Fibroblast of lung (primary cell): ENCODE data around the gene SLC66A1. TPM values are rescaled to one million over a fixed set of nuclear protein-coding genes. Genes with fewer than 3 reads are reported as not detected.
A peak's percentile ranks its signal among the peaks of the same experiment; 100 is the strongest.
"Not testable (repeated sequence)": the region's sequence is repeated elsewhere in the genome, so short reads cannot be mapped to it uniquely, and the experiment has no call there.

Experiments
- DNase-seq, 2 donors: peaks; one replicate each; pipeline versions ENCODE4 v3.0.0 to v3.0.0-alpha.2; 2010; ENCODE audit warnings: low read depth in 2 of 2
- H2AFZ ChIP-seq: 2 replicates; pipeline ENCODE4 v1.5.1; 2012; ENCODE audit warnings: low read length, control low read depth, inconsistent platforms
- H3K27ac ChIP-seq: 2 replicates; pipeline ENCODE4 v1.5.1; 2011; ENCODE audit warnings: low read length, control low read depth; ENCODE audit not compliant: insufficient read depth
- H3K27me3 ChIP-seq: 2 replicates; pipeline ENCODE4 v1.5.1; 2011; ENCODE audit warnings: mild to moderate bottlenecking, low read length; ENCODE audit not compliant: control insufficient read depth, insufficient read depth
- H3K36me3 ChIP-seq: 2 replicates; pipeline ENCODE4 v1.5.1; 2011; ENCODE audit warnings: low read length; ENCODE audit not compliant: control insufficient read depth, insufficient read depth
- H3K4me1 ChIP-seq: 2 replicates; pipeline ENCODE4 v1.5.1; 2011; ENCODE audit warnings: low read length; ENCODE audit not compliant: control insufficient read depth, insufficient read depth; ENCODE audit errors: extremely low read depth
- H3K4me2 ChIP-seq: 2 replicates; pipeline ENCODE4 v1.5.1; 2011; ENCODE audit warnings: low read length, control low read depth; ENCODE audit not compliant: insufficient read depth; ENCODE audit errors: extremely low read depth
- H3K4me3 ChIP-seq, 4 experiments: fragments of 200-600 bp in 1 of 4; sonication (generic) in 1 of 4; replicated peaks in 1 of 4; 2 replicates each; pipeline ENCODE4 v1.5.1; 2011 to 2016; ENCODE audit warnings: low read length in 4 of 4, low read depth in 3 of 4, mild to moderate bottlenecking in 3 of 4, control low read depth in 2 of 4, inconsistent platforms in 1 of 4, mixed read lengths in 1 of 4; ENCODE audit not compliant: insufficient read depth in 1 of 4; ENCODE audit errors: control extremely low read depth in 1 of 4
- H3K79me2 ChIP-seq: 2 replicates; pipeline ENCODE4 v1.5.1; 2012; ENCODE audit warnings: mild to moderate bottlenecking, low read length, inconsistent platforms; ENCODE audit not compliant: control insufficient read depth, insufficient read depth
- H3K9ac ChIP-seq: 2 replicates; pipeline ENCODE4 v1.5.1; 2011; ENCODE audit warnings: mild to moderate bottlenecking, low read length, control low read depth; ENCODE audit not compliant: insufficient read depth
- H3K9me3 ChIP-seq: 2 replicates; pipeline ENCODE4 v1.5.1; 2012; ENCODE audit warnings: low read depth, low read length; ENCODE audit not compliant: control insufficient read depth, insufficient read depth
- H4K20me1 ChIP-seq: 2 replicates; pipeline ENCODE4 v1.5.1; 2011; ENCODE audit warnings: low read length; ENCODE audit not compliant: control insufficient read depth, insufficient read depth; ENCODE audit errors: extremely low read depth
- EZH2 ChIP-seq: IDR thresholded peaks from 2 replicates; pipeline ENCODE4 v1.5.1; 2012; ENCODE audit warnings: low read length, control low read depth, mild to moderate bottlenecking; ENCODE audit errors: missing control alignments
- polyA plus RNA-seq, 2 donors: library from polyadenylated mRNA; depleted of rRNA in 1 of 2; stranded (reverse) in 1 of 2; unstranded in 1 of 2; fragments of >200 nt; gene quantifications; 2 replicates each; pipeline ENCODE4 v1.2.1, GENCODE V29; 2011 to 2012; ENCODE audit warnings: missing spikeins in 1 of 2
- total RNA-seq: library from RNA; depleted of rRNA; stranded (reverse); fragments of >200 nt; gene quantifications from 2 replicates; pipeline ENCODE4 v1.2.1, GENCODE V29; 2014
- TF ChIP-seq, protein P1 (sequence below), 2 donors: IDR thresholded peaks in 1 of 2; conservative IDR thresholded peaks in 1 of 2; 1 replicate in 1 of 2; 2 replicates in 1 of 2; pipeline ENCODE4 v1.5.1; 2011 to 2012; ENCODE audit warnings: low read length in 2 of 2, control low read depth in 1 of 2, inconsistent platforms in 1 of 2, low read depth in 1 of 2, mild to moderate bottlenecking in 1 of 2

SLC66A1 gene
- total and polyA plus RNA-seq, 2 donors (not counting 1 experiment from before 2014, with no cell fraction given) = 7.1 to 18.3 TPM

DNA sequence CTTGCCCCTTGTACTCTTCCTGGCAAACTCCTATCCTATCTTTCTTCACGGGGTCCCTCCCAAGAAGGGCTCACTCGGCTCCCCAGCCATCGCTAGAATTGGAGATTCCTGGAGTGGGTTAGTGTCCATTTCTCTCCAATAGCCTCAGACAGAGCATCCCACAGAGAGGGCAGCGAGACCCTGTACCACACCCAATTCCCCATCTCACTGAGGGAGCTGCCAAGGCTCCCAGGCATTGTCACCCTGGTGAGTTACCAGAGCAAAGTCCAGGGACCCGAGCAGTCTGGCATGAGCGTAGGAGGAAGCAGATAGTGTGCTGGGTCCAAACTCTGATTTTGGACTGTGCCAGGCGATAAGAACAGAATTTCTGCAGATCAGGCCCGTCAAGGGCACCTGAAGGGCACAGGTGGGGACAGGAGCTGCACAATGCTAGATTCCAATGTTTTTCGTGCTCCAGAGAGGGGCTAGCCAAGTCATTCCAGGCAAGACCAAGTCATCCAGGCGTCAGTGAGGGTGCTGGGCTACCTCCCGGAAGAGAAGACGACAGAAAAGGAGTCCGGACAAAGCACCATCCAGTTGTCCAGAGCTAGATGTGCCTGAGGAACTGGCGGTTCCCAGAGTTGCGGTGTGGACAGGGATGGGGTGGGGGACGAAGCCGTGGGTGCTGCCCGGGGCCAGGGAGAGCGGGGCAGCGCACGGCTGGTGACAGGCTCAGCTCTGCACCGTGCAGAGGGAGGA is 38.9 kb upstream of the SLC66A1 start:
- Histone ChIP-seq H4K20me1 (no peaks in the 10 kb centered on the region), H3K27me3 (no peaks in the 10 kb centered on the region), H3K4me3 (no peak overlapping the region), H3K9ac (no peak overlapping the region), H3K27ac (no peak overlapping the region), H3K4me1 (no peaks in the 10 kb centered on the region), H3K9me3 (no peaks in the 10 kb centered on the region), H3K36me3 (no peaks in the 10 kb centered on the region), H3K79me2 (no peaks in the 10 kb centered on the region), H3K4me2 (no peak overlapping the region), H2AFZ (no peak overlapping the region)
- no peak for DNase-seq
- TF ChIP-seq EZH2 = no peak
- TF ChIP-seq, protein P1, sequence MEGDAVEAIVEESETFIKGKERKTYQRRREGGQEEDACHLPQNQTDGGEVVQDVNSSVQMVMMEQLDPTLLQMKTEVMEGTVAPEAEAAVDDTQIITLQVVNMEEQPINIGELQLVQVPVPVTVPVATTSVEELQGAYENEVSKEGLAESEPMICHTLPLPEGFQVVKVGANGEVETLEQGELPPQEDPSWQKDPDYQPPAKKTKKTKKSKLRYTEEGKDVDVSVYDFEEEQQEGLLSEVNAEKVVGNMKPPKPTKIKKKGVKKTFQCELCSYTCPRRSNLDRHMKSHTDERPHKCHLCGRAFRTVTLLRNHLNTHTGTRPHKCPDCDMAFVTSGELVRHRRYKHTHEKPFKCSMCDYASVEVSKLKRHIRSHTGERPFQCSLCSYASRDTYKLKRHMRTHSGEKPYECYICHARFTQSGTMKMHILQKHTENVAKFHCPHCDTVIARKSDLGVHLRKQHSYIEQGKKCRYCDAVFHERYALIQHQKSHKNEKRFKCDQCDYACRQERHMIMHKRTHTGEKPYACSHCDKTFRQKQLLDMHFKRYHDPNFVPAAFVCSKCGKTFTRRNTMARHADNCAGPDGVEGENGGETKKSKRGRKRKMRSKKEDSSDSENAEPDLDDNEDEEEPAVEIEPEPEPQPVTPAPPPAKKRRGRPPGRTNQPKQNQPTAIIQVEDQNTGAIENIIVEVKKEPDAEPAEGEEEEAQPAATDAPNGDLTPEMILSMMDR (conservative IDR thresholded peaks at IDR 0.05 in 1 of 2, IDR thresholded peaks at IDR 0.05 in 1 of 2; ENCODE audit: low read depth in 1 of 2, low read length in 2 of 2) = no peak

DNA sequence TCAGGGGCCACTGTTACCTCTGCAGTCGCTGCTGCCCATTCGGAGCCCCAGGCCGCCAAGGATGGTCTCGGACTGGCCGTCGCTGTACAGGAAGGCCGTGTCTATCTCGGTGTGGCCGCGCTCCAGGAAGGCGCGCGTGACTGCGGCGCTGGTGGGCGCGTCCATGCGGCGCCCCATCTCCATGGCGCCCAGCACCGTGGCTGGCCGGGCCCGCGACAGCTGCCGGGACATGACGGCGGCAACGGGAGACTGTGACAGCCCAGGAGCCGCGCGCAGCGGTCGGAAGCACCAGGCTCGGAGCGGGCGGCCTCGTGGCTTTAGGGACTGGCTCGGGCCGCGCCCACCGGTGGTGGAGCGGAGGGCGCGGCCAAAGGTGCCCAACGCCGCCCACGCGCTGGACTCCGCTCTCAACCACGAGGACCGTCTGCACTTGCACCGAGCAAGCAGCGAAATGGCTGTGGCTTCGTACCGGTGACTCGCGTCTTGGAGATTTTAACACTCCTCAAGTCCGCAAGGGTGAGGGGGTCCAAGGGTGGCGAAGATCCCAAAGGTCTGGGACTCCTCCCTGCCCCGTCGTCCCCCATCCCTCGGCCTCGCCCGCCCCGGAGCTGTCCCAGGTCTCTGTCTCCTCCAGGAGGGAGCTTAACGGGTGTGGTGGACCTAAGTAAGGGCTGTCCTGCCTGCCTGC is 38.1 kb upstream of the SLC66A1 start:
- H2AFZ ChIP-seq, H3K36me3 ChIP-seq: not testable (repeated sequence)
- peak in 1 of 2 donors; percentile 22 for DNase-seq

DNA sequence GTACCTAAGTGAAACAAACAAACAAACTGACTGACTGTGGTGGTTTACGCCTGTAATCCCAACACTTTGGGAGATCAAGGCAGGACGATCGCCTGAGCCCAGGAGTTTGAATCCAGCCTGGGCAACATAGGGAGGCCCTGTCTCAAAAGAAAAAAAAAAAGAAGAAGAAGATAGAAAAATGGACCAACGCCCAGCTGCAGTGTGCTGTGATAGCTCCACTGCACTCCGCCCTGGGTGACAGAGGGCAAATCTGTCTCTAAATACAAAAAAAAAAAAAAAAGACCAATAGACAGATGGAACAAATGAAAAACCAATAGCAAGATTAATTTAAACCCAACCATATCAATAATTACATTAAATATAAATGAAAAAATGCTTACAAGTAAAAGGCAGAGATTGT is 37.5 kb upstream of the SLC66A1 start:
- no peak for DNase-seq
- TF ChIP-seq, protein P1 (conservative IDR thresholded peaks at IDR 0.05 in 1 of 2, IDR thresholded peaks at IDR 0.05 in 1 of 2; ENCODE audit: low read depth in 1 of 2, low read length in 2 of 2) = no peak
- TF ChIP-seq EZH2 = no peak
- H3K4me2 ChIP-seq = no peak overlapping the region
- H3K36me3 ChIP-seq = no peaks in the 10 kb centered on the region
- H3K4me1 ChIP-seq = no peaks in the 10 kb centered on the region
- no peaks in the 10 kb centered on the region for H3K79me2 ChIP-seq
- H3K27ac ChIP-seq = no peak overlapping the region
- no peaks in the 10 kb centered on the region for H3K27me3 ChIP-seq
- no peaks in the 10 kb centered on the region for H4K20me1 ChIP-seq
- H3K9me3 ChIP-seq = no peaks in the 10 kb centered on the region
- H3K4me3 ChIP-seq = no peak overlapping the region
- H3K9ac ChIP-seq = no peak overlapping the region
- no peak overlapping the region for H2AFZ ChIP-seq

More for the DNA sequence above, 38.1 kb upstream of the SLC66A1 start:
- H3K27me3 ChIP-seq, H3K9me3 ChIP-seq, H4K20me1 ChIP-seq, H3K4me1 ChIP-seq, H3K79me2 ChIP-seq, H3K27ac ChIP-seq, H3K4me2 ChIP-seq, H3K9ac ChIP-seq, H3K4me3 ChIP-seq: not testable (repeated sequence)
